ENCODE data around the gene DHRS1. TPM values are rescaled to one million over a fixed set of nuclear protein-coding genes. Genes with fewer than 3 reads are reported as not detected.
A peak's percentile ranks its signal among the peaks of the same experiment; 100 is the strongest.

The DHRS1 gene
- total and polyA plus RNA-seq, 2 donors from 2014 or later, result 32.7 to 56.7 TPM

DNA sequence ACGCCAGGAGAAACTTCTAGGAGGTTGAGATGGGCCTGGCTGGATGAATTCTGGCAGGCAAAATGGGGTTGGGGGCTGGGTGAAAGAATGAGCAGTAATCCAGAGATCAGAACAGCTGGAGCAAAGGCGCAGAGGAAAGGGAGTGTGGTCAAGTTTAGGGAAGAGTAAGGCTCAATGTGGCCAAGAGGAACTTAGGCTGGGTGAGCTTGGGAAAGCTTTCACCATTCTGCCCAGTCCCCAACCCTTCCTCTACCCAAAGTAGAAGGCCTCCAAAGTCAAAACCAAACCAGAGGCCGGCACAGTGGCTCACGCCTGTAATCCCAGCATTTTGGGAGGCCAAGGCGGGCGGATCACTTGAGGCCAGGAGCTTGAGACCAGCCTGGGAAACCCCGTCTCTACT lies 17.9 kb downstream of the DHRS1 start:
- FAIRE-seq, result no peak
- H3K27ac ChIP-seq (ENCODE audit: low read depth in 2 of 2, low read length in 2 of 2), result no peak overlapping the region

DNA sequence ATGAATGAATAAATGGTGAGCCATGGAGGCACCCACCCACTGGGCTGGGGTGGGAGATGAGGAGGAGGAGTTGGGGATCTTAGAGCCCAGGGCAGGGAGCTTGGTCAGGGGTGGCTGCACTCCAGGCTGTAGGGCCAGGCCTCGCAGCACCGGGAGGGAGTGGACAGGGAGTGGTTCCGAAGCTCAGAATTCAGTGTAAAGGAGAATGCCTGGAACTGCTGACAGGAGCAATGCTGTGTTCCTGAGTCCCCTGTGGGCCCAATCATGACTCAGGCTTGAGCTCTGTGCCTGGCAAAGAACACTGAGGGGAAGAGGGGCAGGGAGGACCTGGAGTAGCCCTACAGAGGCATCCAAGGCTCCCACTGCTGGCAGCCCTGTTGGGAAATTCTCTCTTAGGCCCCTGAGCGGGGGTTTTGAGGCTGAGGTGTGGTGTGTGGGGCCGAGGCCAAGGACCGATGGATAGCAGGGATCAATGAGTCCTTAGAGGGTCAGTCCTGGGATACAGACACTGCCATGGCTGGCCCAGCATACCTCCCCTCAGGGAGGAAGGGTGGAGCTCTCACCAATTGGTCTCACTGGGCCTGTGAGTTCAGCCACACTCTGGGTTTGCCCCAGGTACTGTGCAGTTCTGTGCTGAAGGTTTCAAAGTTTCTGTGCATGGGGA lies 18.7 kb downstream of the DHRS1 start:
- Histone ChIP-seq H3K4me3 (ENCODE audit: low read length in 3 of 3) (no peak overlapping the region), H3K27ac (ENCODE audit: low read depth in 2 of 2, low read length in 2 of 2) (no peak overlapping the region), H3K36me3 (ENCODE audit: control insufficient read depth in 2 of 3, insufficient read depth in 3 of 3, low read length in 3 of 3) (no peaks in the 10 kb centered on the region), H3K27me3 (ENCODE audit: control insufficient read depth, insufficient read depth, low read length) (no peaks in the 10 kb centered on the region), H3K9me3 (ENCODE audit: control insufficient read depth in 2 of 3, insufficient read depth in 1 of 3, low read length in 3 of 3) (no peaks in the 10 kb centered on the region), H3K9ac (ENCODE audit: low read length in 3 of 3) (no peak overlapping the region), H3K4me1 (ENCODE audit: control insufficient read depth in 2 of 3, insufficient read depth in 2 of 3, low read depth in 1 of 3, low read length in 3 of 3) (peaks cover 0 to 3% (median 0%) of the 10 kb centered on the region in 3 donors)
- DNase-seq (no peak), FAIRE-seq (no peak)
- intact Hi-C loops (cut with DNase I), result no loop called here
- TF ChIP-seq, protein P1, sequence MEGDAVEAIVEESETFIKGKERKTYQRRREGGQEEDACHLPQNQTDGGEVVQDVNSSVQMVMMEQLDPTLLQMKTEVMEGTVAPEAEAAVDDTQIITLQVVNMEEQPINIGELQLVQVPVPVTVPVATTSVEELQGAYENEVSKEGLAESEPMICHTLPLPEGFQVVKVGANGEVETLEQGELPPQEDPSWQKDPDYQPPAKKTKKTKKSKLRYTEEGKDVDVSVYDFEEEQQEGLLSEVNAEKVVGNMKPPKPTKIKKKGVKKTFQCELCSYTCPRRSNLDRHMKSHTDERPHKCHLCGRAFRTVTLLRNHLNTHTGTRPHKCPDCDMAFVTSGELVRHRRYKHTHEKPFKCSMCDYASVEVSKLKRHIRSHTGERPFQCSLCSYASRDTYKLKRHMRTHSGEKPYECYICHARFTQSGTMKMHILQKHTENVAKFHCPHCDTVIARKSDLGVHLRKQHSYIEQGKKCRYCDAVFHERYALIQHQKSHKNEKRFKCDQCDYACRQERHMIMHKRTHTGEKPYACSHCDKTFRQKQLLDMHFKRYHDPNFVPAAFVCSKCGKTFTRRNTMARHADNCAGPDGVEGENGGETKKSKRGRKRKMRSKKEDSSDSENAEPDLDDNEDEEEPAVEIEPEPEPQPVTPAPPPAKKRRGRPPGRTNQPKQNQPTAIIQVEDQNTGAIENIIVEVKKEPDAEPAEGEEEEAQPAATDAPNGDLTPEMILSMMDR (IDR thresholded peaks at IDR 0.05; ENCODE audit: borderline replicate concordance, extremely low read depth, insufficient read depth), result no peak

More for the DNA sequence above, 17.9 kb downstream of the DHRS1 start:
- no peaks in the 10 kb centered on the region for H3K36me3 ChIP-seq (ENCODE audit: control insufficient read depth in 2 of 3, insufficient read depth in 3 of 3, low read length in 3 of 3)
- H3K9ac ChIP-seq (ENCODE audit: low read length in 3 of 3), result no peak overlapping the region
- H3K4me1 ChIP-seq (ENCODE audit: control insufficient read depth in 2 of 3, insufficient read depth in 2 of 3, low read depth in 1 of 3, low read length in 3 of 3), result peaks cover 0 to 3% (median 0%) of the 10 kb centered on the region in 3 donors
- H3K9me3 ChIP-seq (ENCODE audit: control insufficient read depth in 2 of 3, insufficient read depth in 1 of 3, low read length in 3 of 3), result no peaks in the 10 kb centered on the region
- TF ChIP-seq, protein P1 (IDR thresholded peaks at IDR 0.05; ENCODE audit: borderline replicate concordance, extremely low read depth, insufficient read depth), result no peak
- no peak for DNase-seq
- no peak overlapping the region for H3K4me3 ChIP-seq (ENCODE audit: low read length in 3 of 3)
- intact Hi-C loops (cut with DNase I), result no loop called here
- H3K27me3 ChIP-seq (ENCODE audit: control insufficient read depth, insufficient read depth, low read length), result no peaks in the 10 kb centered on the region

DNA sequence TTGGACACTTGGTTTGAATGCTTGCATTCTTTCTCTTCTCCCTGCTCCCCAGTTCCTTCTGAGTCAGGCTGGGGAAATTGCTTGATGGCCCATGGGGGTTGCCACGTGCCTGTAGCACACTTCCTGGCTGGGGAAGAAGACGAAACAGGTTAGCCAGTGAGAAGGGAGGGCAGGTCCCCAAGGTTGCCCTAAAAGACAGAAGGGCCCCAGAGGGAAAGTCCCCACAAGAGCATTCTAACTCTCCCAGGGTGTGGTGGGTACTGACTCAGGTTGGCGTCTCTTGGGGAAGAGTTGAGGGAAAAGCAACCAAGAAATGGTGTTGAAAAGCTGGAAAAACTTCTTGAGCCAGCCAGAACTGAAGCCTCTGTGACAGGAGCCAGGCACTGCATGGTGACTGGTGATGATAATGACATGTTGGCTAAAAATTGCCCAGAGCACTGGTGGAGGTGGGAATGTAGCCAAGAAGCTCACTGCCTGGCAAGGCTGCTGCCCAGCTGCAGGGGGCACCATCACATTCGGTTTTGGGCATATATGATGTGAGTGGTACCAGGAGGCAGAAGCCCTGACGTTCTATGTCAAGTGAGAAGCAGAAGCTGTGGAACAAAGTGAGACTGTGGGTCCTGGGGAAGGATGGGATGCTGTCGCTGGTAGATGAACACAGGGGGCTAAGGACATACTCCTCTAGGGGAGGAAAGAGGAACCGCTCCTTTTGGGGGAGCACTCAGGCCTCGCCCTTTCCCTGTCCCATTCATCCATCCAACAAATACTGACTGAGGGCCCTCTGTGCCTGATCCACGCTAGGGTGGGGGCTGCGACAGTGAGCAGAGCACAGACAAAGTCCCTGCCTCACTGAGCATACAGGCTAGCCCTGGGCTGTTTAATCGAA lies 20.0 kb downstream of the DHRS1 start:
- H3K4me3 ChIP-seq (ENCODE audit: low read length in 3 of 3), result no peak overlapping the region
- FAIRE-seq, result no peak
- no peaks in the 10 kb centered on the region for H3K36me3 ChIP-seq (ENCODE audit: control insufficient read depth in 2 of 3, insufficient read depth in 3 of 3, low read length in 3 of 3)
- no peaks in the 10 kb centered on the region for H3K9me3 ChIP-seq (ENCODE audit: control insufficient read depth in 2 of 3, insufficient read depth in 1 of 3, low read length in 3 of 3)
- TF ChIP-seq, protein P1 (IDR thresholded peaks at IDR 0.05; ENCODE audit: borderline replicate concordance, extremely low read depth, insufficient read depth), result peak; percentile 28
- H3K9ac ChIP-seq (ENCODE audit: low read length in 3 of 3), result no peak overlapping the region
- intact Hi-C loops (cut with DNase I), result no loop called here
- H3K27ac ChIP-seq (ENCODE audit: low read depth in 2 of 2, low read length in 2 of 2), result no peak overlapping the region
- DNase-seq, result no peak
- no peaks in the 10 kb centered on the region for H3K27me3 ChIP-seq (ENCODE audit: control insufficient read depth, insufficient read depth, low read length)
- H3K4me1 ChIP-seq (ENCODE audit: control insufficient read depth in 2 of 3, insufficient read depth in 2 of 3, low read depth in 1 of 3, low read length in 3 of 3), result peaks cover 0 to 3% (median 0%) of the 10 kb centered on the region in 3 donors

Data from kidney (tissue), 14 donors.